ENCODE results near the gene INPP5E.

- TF ChIP-seq EZH2phosphoT487 (IDR thresholded peaks at IDR 0.05; ENCODE audit: insufficient read depth, low read depth) (no peak), EZH2 (IDR thresholded peaks at IDR 0.05; ENCODE audit: insufficient read depth, poor library complexity, severe bottlenecking) (no peak)
These were observed 22.7 kb downstream of the INPP5E start for GRCh38 chr9:136416914-136417313.

All from GM23248 (cell line).